Stimulated activated CD4-positive, alpha-beta T cell treated with anti-CD3 and anti-CD28 coated beads, Interleukin-1b, Interleukin-23, amount 100 ng/mL, for 48 hours (primary cell): ENCODE results near the gene PRKG1.

Experiments used
- DNase-seq: peaks from one replicate; pipeline ENCODE4 v3.0.0-alpha.2; 2020

Gene PRKG1

DNA sequence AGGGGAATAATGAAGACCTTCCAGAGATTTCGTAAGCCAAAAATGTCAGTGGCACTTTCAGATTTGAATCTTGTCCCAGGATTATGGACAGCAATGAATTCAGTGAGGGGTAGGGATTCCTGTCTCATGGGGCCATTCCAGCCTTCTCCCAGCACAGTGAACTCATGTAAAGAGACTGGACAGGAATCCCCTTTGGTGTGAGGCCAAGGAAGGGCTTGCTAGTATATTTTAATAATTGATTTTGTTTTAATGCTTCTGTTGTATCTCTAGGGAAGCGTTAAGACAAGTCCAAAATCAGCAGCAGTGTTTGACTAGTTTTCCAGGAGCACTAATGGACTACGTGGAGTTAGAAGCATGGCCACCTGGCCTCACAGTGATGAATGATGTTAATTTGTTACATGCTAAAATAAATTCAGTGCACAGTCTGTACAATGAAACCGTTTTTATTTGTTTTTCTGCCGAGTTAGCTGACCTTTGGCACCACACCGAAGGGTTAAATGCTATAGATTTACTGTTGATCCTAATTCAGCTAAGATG, 1025.8 kb downstream of the PRKG1 start:
- no peak for DNase-seq

DNA sequence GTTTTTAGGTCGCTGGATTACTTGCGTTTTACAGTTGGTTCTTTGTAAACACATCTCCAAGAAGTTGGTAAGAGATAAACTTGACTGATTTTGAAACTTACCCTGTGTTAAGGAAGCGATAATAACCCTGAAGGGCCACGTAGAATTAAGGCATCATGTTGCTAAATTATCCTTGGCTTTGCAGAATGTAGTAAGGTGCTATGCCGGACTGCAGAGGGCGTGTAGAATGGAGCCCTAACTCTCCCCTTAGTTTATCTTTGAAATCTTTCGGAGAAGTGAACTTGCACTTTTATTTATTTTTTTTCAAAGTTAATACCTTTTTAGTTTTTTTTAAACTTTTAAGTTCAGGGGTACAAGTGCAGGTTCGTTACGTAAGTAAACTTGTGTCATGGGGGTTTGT, 1031.0 kb downstream of the PRKG1 start:
- DNase-seq = no peak

DNA sequence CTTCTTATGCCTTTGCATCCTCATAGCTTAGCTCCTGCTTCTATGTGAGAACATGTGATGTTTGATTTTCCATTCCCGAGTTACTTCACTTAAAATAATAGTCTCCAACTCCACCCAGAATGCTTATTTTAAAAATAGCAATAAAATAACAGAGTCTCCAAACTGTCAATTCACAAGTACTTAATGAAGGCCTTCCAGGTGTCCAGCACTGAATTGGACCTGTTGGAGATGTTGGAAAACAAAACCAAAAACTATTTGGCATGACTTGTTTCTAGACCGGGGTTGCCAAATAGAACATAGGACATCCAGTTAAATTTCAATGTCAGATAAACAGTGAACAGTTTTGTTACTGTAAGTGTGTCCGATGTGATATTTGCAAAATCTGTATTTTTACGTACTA, 1031.7 kb downstream of the PRKG1 start:
- no peak for DNase-seq

DNA sequence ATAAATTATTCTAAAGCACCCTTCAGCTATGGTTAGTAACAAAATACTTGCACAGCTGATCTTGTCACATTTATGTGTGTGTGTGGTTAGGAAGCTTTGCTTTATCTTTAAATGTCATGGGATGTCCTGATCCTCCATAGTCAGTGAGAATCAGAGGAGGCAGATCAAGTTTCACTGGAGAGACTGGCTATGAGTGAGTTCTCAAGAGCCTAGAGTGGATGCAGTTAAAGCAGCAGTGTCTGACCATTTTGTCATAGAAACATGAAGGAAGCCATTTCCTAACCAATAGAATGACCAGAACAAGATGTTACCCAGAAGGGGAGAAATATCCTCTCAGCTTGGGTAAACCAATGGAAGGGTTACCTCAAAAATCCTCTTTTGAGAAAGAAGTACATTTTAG, 1032.6 kb downstream of the PRKG1 start:
- no peak for DNase-seq

DNA sequence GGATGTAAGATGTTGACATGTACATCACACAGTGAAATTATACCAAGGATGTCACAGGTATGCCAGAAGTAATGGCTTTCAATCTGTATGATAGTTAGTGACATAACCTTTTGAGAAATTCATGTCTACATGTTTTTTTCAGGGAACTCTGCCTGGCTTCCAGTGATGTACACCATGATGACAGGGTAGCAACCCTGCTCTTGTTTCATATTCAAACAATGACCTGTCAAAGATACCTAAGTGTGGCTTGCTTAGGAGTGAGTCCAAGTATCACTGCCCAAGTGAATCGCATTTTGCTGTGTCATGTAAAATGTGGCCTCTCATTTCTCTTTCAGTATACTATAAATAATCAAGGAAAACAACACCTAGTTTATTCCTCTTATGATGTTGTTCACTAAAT, 1033.9 kb downstream of the PRKG1 start:
- DNase-seq = no peak

DNA sequence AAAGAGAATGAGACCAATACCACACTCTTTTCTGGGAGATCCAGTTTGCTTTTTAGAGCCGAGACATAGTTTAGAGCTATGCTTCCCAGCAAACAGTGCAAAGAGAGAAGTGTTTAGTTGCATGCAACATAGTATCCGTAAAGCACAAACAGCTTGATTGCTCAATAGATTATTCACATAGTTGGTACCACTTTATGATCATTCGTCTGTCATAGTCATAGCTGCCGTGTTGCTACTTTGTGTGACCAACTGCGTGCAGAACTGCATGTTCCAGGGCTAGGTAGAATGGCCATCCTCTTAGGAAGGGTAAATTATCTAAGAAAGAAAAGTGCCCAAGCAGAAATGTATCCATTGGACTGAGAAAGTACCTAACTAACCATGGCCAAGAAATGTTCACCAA, 1036.3 kb downstream of the PRKG1 start:
- DNase-seq = no peak

DNA sequence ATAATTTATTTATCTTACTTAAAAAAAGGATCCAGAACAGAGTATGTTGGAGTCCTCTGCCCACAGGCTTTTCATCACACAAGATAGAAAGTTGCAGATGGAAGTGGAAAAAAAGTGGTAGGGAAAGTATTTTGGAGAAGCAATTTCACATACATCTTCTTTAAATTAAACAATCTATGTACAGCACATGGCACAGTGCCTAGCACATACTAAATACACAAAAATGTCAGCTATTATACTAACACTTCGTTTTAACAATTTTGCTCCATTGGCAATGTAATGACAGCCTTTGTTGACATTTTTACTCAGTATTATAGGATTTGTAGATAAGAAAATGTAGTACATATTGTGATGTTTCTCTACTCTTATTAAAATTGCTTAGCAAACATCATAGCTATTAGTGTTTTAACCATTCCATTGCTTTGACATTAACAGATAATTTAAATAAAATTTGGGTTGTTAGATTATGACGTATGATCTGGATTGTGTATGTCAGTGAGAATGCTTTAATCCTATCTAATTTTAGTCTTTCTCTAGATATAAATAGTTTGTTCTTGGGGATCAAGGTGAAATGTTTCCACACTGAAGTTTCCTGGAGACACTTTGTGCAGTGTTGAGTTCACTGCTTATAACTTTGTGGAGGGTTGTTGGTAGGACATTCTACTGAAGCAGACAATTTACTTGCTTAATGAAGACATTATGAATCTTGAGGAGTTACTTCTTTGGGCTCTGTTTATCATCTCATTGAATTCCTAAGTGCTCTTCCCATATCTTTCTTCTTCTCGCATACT, 1037.0 kb downstream of the PRKG1 start:
- no peak for DNase-seq

DNA sequence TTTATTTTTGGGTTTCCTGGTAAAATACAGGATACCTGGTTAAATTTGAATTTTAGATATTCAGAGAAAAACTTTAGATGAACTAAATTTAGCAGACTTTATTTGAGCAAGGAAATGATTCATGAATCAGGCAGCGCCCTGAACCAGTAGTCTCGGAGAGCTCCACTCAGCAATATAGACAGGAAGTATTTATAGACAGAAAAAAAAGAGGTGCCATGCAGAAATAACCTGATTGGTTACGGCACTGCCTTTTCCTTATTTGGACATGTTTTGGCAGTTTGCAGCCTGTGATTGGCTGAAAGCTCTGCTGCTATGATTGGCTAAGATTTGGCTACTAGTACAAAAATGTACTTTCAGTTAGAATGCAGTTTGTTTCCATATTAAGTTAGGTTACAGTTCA, 1041.5 kb downstream of the PRKG1 start:
- DNase-seq = no peak

DNA sequence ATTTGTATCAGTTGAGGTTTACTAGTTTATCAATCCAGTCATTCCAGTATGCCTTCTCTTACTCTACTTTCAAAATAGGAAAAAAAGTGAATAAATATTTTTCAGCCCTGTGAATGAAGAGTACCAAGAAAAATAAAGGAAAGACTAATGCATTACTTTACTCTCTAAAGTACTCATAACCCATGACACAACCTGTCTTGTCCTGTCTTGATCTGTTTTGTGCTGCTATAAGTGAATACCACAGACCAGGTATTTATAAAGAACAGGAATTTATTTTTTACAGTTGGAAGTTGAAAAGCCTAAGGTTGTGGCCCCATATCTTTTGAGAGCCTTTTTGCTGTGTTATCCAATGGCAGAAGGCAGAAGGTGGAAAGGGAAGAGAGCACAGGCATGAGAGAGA, 1045.2 kb downstream of the PRKG1 start:
- DNase-seq = no peak

DNA sequence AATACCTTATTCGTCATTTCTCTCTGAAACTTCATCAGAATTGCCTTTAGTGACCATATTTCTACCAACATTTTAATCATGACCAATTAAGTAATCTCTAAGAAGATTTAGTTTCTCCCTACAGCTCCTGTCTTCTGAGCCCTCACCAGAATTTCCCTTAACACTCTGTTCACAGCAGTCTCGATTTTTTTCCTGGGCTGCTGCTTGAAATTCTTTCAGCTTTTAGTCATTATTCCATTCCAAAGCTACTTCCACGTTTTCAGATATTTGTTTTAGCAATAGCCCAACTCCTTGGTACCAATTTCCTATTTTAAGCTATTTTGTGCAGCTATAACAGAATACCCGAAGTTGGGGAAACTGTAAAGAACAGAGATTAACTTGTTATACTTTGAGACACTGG, 1047.4 kb downstream of the PRKG1 start:
- DNase-seq = no peak

DNA sequence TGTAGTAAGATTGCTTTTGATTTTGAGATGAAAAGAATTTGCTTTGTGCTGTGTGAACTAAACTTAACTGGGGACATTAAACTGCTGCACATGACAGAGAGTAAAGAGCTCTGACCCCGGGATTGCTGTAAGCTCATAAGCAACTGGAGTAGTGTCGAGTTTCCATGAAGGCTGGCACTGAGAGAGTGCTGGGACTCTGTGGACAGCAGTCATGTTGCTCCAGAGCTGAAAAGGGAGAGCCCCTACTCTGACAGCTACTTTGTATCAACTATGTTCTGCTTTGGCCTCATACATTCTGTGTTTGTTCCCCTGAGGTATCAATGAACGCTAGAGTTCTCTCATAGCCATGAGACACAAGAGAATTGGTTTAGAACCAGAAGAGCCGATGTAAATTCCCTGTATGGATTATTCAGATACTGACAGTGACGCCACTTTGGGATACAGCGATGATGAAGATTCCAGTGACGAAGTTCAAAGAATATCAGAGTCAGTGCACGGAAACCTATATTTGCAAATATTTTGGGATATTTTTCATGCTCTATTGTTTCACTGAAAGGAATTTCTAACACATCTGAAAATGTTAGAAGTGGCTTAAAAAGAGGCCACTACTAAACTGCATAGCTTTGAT, 1053.9 kb downstream of the PRKG1 start:
- DNase-seq = no peak

DNA sequence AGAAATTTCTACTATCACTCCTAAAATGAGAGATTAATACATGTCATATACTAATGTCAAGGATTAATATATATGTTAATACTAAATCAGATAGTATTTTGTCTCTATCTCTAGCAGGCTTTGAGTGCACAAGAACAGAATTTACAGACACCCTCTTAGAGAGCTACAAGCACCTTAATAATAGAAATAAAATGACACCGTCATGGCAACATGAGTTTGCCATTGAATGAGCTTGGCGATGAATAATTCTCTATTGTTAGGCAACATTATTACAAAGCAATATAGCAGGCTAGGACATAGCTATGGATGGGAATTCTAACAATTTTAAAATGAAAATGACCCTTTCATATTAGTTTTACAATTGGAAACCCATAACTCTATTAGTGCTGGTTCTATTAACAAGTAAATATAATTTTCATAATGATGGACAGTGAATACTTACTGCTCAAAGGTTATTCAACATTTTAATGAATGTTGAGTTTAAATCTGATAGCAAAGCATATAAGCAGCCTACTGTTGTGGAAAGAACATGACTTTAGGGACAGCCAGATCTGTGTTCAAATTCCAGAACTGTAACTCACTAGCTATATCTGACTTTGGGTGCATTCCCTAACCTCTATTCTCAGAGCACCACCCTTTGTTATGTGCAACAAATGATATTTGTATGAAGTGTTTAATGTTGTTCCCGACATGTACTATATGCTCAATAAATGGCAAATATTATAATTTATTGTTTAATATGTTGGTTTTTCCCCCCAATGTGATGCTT, 1055.3 kb downstream of the PRKG1 start:
- no peak for DNase-seq

DNA sequence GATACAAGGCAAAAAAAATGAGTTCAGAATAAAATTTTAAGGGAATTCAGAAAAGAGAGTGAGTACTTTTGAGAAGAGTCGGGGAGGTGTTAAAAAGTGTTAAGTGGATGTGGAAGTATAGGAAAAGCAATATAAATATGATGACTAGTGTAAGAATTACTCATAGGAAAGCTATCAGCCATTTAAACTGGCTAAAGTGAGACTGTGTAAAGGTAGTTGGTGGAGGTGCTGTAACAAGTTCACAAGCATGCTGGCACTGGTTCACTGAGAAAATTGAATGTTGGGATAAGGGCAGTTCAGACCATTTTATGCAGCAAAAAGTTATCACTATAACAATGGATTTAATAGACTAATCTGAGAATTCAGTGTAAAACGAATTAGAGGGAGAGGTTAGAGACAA, 1060.8 kb downstream of the PRKG1 start:
- DNase-seq = no peak

DNA sequence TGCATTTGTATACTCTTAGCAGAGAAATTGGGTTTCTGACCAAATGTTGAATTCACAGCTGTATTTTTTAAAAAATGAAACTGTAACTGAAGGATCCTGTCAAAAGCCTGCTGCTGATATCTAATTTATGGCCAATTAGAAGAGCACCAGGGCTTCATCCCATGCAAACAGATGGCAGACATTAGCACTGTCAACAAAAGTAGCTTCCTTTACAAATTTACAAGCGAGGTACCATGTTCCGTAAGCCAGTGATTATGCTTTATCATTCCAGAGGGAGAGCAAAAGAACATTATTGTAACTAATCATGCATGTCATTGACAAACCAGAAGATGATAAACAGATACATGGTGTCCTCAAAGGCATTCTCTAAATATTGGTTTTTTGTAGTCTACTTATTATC, 1062.6 kb downstream of the PRKG1 start:
- DNase-seq = no peak

DNA sequence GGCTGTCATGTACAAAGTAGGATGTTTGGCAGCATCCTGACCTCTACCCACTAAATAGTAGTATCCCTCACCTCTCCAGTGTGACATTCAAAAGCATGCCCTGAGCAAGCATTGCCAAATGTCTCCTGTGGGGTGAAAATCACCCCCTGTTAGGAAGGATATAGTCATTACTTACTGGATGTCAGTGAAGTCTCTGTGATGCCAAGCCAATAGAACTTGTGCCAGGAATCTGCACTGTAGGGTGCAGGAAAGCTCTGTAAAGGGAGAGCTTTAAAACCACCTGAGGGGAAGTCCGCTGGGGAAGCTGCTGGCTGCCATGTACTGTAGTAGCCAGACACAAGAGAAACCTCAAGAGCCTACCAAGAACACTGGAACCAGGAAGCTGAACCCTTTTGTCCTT, 1069.1 kb downstream of the PRKG1 start:
- no peak for DNase-seq

DNA sequence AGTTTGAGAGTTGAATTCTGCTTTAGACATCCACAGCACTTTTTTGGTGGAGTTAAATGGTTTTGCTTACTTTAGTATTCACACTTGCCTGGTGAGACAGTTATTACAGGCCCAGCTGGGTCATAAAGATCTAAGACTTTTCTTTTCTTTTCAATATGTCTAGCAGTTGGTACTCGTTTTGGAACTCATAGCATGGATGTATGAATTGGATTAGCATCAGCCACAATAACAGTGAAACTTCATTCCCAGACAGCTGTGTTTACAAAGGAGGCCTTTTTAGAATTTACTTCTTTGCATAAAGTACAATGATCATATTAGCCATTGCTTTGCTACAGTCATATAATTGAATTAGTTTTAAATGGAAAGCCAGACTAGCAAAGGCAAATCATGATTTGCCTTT, 1071.3 kb downstream of the PRKG1 start:
- no peak for DNase-seq

DNA sequence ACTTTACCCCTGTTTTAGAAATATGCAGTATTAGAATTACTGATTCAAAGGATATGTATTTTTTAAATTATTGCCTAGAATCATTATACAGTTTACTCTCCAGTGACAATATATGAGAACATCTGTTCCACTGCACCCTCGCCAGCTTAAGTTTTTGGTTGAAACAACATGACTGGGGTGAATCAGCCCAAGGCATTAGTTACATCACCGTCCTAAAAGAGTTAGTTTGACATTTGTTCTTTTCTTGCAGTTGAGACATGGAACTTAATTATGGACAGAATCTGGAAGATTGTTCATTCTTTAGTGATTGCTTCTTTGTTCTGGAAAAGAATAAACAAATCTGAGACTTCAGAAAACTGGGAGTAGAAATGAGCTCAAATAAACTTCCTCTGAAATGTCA, 1072.5 kb downstream of the PRKG1 start:
- no peak for DNase-seq

DNA sequence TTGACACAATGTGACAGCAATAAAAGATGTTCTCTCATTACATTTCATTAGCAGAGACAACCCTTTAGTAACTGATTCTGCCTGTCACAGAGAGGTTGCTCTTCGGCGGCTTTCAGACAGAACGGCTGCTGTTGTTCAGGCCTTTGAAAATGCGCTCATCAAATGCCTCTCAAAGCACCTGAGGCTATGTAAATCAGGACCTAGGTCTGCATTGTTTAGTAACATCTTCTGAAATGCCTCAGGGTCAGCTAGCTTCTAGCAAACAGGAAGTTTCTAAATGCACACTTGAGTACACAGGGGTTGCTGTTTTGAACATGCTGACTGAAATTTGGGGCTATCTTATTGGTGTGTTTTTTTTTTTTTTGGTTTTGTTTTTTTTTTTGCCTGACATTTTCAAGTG, 1096.5 kb downstream of the PRKG1 start:
- DNase-seq = no peak

DNA sequence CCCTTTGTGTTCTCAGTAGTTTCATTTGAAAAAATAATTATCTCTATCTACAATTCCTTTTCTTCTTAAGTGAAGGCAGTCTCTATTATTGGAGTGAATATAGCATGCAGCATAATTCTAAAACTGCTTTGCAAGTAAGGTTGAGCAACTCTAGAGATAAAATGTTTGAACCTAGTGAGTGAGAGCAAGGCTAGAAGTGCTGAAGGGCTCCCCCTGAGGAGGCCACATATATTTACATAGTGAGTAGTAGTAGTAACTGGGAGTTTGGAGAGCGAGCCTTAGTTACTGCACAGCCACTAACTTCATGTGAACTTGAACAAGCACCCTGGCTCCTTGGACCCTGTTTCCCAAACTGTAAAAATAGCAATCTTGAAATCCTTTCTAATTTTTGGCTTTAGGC, 1098.3 kb downstream of the PRKG1 start:
- DNase-seq = no peak

DNA sequence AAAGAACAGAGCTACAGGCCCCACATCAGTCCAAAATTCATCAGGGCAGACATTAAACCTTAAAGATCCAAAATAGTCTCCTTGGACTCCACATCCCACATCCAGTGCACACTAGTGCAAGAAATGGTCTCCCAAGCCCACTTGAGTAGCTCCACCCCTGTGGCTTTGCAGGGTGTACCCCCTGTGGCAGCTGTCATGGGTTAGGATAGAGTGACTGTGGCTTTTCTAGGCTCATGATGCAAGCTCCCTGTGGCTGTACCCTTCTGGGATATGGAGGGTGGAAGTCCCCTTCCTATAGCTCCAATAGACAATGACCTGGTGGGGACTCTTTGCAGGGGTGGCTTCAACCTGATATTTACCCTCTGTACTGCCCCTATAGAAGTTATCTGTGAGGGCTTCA, 1111.0 kb downstream of the PRKG1 start:
- DNase-seq = no peak

DNA sequence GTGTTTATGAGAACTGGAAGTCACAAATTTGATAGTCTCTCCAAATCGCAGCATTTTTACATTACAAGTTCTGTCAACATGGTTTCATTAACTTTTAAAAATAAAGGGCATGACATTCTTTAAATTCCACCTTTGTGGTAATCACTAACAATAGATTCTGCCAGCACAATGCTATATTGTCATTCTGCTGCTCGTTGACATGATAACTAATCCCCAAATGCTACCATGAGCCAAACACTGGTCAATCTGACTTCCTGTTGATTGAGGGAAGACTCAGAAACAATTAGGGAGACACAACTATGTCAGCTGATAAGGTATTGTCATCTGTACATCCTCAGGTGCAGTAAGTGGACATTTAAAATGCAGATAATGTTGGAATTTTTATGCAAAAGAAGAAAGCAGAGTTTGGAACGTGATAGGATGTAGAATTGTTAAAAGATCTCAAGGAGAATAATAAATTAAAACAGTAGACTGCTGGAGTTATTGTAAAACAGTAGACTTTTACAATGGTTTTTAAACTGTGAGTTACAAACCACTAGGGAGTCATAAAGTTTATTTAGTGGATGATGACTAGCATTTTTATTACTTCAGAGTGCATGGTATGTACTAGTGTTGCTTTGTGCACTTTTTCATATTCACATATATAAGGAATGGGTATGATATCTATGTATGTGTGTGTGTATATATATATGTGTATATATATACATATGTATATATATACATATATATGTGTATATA, 1113.4 kb downstream of the PRKG1 start:
- no peak for DNase-seq

DNA sequence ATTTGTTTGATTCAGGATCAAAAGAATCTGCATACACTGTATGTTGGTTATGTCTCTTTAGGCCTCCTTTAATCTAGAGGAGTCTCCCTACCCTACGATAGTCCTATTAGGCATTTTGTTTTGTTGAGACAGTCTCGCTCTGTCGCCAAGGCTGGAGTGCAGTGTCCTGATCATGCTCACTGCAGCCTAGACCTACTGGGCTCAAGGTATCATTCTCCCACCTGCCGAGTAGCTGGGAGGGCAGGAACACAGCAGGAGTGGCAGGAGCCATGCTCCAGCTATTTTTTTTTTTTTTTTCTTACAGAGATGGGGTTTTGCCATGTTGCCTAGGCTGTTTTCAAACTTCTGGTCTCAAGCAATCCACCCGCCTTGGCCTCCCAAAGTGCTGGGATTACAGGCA, 1116.8 kb downstream of the PRKG1 start:
- DNase-seq = no peak

DNA sequence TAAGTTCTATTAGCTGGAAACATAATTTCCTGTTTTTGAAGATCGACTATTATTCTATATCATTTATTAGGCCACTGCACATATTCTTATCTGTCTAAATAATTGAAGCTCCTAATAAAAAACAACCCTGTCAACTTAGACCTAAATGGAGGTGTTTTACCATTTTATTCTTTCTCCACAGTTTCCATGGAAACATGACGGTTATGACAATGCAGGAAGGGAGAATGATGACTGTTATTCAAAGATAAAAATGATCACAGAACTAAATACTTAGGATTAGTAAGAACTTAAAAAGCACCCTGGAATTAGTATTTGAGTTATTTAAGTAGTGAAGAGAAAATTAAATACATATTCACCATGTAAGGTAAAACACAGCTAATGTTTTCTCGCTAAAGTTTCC, 1119.9 kb downstream of the PRKG1 start:
- DNase-seq = no peak
